ENCODE data around the gene FBLN5.

FBLN5 gene

GRCh38 chr14:91945751-91946621, 1.5 kb downstream of the FBLN5 start:
- DNase-seq, result no peak

- DNase-seq, result no peak
These were observed 4.5 kb downstream of the FBLN5 start for GRCh38 chr14:91942946-91943345.

GRCh38 chr14:91942128-91942527, 5.4 kb downstream of the FBLN5 start:
- no peak for DNase-seq

DNA sequence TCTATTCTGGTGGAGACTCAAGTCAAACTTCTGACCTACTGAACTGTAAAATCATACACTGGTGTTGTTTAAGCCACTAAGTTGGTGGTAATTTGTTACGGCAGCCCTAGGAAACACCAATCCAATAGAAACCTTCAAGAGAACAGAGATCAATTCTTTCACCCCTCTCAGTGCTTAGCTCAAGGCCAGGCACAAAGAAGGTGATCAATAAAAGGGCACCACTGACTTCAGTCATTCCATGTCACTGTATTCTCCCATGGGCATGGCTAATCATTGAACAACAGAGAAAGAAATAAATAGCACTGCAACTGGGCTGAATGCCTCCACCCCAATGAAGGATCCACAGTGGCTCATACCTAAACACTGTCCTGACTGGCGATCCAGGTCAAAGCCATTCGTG, 7.3 kb downstream of the FBLN5 start:
- no peak for DNase-seq

- DNase-seq, result no peak
These were observed 11.9 kb downstream of the FBLN5 start for GRCh38 chr14:91935586-91935985.

DNA sequence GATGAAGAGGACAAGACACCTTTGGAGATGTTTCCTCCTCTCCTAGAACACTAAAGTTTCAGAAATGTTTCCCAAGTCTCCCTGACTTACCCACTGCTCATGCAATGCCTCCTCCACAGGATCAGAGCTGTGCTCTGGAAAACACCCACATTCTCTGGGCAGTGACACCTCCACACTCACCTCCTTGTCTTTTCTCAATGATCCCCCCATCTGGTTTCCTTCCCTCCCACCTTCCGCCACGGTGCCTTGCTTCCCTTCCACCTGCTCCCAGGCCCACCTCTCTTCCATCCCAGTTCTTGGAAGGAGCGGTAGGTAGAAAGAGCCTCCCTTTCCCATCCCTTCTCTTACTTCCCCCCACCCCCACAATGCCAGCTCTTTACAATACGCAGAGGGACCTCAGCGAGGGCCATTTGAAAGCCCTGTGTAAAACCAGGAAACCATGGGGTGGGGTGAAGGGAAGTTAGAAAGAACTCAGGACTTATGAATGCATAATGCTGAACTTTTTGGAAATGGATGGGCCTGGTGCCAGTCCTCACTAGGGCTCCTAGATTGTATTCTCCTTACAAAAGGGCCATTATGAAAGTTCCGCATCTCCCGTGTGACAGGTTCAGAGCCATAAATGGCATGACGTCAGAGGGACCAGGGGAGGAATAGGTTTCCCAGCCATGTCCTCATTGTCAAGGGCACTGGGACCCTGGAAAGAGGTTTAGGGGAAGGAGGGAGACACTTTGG, 12.8 kb downstream of the FBLN5 start:
- no peak for DNase-seq

- DNase-seq, result no peak
These were observed 15.9 kb downstream of the FBLN5 start for GRCh38 chr14:91931478-91932088.

DNA sequence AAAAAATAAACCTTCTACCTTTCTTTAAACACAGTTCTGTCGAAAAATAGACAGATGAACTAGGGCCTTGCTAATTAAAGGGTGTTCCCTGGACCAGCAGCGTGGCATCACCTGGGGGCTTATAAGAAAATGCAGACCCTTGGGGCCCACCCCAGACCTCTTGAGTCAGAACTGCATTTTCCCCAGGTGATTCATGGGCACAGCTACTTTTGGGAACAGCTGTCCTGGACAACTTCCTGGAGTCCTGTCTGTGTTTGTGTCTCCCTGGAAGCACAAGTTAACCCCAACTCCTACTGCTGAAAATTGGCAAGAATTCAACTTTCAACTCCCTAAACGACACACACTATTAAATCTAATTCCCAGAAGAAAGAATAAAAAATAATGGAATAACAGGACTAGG, 17.8 kb downstream of the FBLN5 start:
- DNase-seq, result no peak

DNA sequence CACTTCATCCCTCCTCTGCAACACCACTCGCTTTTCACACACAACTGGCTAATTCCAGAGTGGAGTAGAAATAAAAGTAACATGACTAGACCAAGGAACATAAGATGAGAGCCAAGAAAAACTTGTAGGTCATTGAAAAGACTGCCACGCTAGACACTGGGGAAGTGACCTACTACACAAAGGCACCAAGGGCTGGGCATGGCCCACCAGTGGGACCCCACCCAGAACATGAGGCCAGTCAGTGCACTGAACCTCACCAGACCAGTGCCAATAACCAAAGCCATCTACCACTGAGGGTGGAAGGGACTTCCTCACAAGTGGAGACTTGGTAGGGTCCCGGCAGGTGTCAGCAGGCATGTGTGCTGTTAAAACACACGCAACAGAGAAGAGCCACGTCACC, 19.7 kb downstream of the FBLN5 start:
- no peak for DNase-seq

DNA sequence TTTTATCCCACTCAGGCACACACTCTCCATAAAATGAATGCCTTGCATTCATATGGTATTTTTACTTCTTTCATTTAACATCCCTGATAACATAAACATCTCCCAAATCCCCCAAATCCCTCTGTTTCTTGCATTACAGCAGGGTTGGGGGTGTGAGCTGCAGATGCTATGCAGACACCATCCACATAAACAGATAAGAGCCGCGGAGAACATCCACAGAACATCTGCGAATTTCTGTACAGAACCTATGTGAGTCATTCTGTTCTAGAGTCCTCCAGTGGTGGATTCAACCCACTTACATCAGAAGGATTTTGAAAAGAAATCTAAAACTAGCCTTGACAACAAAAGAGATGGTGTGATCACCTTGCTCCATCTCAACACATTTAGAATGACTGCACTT, 20.3 kb downstream of the FBLN5 start:
- no peak for DNase-seq

DNA sequence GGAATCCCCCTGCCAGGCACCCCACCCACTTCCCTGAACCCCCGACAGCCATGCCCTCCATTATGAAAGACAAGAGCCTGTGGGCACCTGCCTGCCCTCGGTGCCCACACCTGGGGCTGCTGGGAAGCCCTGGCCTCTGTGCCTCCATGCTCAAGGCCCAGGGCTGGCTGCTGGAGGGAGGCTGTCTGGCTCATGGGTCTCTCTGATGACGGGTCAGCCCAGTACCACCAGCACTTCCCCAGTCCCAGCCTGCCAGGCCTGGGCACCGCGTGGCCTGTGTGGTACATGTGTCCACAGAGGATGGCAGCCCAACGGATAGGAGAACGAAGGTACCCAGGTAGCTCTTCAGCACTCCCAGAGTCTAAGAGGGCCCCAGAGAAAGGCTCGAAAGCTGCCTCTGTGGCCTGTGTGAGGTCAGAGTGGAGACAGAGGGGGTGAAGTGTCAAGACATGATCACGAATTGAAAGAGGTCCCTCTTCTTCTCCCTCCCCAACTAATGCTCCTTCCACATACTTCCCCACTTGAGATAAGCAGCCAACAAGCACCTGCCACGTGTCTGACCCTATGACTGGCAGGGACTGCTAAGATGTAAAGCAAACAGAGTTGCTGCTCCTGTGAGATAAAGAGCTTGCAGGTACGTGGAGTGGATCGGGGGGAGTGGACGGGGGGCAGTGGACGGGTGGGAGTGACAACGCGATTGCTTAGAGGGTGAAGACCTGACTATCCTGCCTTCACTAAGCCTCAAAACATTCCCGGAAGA, 21.2 kb downstream of the FBLN5 start:
- DNase-seq, result no peak

- DNase-seq, result no peak
These were observed 21.8 kb downstream of the FBLN5 start for GRCh38 chr14:91925727-91926121.

- DNase-seq, result no peak
These were observed 22.3 kb downstream of the FBLN5 start for GRCh38 chr14:91925001-91925726.

DNA sequence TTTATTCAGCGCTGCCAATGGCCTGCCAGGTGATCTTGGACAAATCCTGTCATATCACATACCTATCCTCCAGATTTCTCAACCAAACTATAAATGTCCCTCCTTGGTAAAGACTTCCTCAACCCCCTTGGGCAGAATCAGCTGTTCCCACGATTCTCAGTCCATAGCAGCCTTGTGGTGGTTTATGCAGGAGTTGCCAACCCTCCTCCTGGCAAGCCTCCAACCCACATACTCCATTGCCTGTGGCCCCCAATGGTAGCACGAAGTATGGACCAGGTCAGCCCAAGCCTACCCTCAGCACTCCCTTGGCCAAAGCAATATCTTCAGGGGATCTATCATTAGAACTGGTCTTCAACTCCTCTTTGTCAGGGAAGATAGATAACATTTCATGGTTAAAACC, 27.0 kb downstream of the FBLN5 start:
- DNase-seq, result no peak

GRCh38 chr14:91919814-91920213, 27.7 kb downstream of the FBLN5 start:
- DNase-seq, result no peak

GRCh38 chr14:91918186-91918883, 29.2 kb downstream of the FBLN5 start:
- DNase-seq, result no peak

DNA sequence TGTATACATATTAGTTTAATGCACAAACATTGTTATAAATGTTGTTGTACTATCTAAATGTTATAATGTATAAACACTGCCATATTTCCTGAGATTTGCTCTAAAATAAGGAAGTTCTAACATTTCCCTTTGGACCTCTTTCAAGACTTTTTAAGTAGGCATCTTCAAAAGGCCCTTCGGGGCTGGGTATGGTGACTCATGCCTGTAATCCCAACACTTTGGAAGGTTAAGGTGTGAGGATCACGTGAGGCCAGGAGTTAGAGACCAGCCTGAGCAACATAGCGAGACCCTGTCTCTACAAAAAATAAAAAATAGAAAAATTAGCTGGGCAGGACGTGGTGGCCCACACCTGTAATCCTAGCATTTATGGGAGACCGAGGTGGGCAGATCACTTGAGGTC, 35.5 kb downstream of the FBLN5 start:
- no peak for DNase-seq

DNA sequence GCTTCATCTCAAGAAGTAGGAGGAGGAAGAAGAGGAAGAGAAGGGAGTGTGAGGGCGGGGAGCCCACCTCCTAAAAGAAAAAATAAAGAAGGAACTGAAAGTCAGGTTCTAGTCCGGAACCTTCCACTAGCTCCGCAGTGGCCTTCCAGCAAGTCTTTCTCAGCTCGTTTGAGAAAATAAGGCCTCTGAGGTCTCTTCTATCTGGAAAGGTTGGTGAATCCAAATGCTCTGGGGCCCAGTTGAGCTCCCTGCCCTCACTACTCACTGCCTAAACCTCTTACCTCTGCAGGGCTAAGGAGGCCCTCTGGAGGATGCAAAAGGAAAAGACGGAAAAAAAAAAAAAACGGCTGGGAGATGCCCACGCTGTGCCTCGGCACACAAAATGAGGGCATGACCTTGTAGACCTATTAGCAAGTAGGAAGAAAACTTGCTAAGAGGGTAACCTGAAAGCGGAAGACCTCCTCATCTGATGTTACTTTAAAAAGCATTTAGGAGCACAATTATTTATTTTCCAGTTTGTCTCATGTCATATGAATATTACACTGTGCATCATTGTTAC, 35.9 kb downstream of the FBLN5 start:
- peak; percentile 51 for DNase-seq

- no peak for DNase-seq
These were observed 37.3 kb downstream of the FBLN5 start for GRCh38 chr14:91910196-91910595.

DNA sequence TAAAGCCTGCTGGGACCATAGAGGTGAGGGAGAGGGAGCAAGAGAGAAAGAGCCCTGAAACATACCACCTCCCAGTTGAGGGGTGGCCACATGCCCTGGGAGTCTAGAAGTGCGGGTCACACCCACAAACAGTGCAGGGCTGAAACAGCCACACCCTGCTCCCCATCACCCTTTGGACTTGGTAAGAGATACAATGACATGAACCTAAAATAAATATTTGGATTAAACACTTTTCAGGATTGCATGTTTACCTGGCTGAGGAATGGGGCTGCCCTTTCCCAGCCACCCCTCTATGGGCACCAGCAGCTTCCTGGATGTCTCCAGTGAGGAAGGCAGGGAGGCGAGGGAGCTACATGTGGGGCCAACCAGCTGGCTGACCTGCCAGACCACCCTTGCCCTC, 41.1 kb downstream of the FBLN5 start:
- no peak for DNase-seq

GRCh38 chr14:91904956-91905645, 42.4 kb downstream of the FBLN5 start:
- DNase-seq, result no peak
